Kidney (tissue), 14 donors: ENCODE results near the gene MPLKIP. TPM values are rescaled to one million over a fixed set of nuclear protein-coding genes. Genes with fewer than 3 reads are reported as not detected.

Source experiments
- DNase-seq, 5 donors: peaks; one replicate each; pipeline ENCODE4 v3.0.0-alpha.2; 2013 to 2020
- FAIRE-seq: peaks from 2 replicates; lab custom pipeline; 2012; peaks lifted over from hg19 to GRCh38; lab: Jason Lieb, UNC
- H3K27ac ChIP-seq, 2 donors: one replicate each; pipeline ENCODE4 v1.7.0; 2013; ENCODE audit warnings: low read depth in 2 of 2, low read length in 2 of 2, inconsistent platforms in 1 of 2
- H3K27me3 ChIP-seq: one replicate; pipeline ENCODE4 v1.7.1; 2013; ENCODE audit warnings: low read length, inconsistent platforms; ENCODE audit not compliant: control insufficient read depth, insufficient read depth
- H3K36me3 ChIP-seq, 3 donors: one replicate each; pipeline versions ENCODE4 v1.7.0 to v1.7.1; 2013; ENCODE audit warnings: low read length in 3 of 3, control low read depth in 1 of 3, inconsistent platforms in 1 of 3; ENCODE audit not compliant: insufficient read depth in 3 of 3, control insufficient read depth in 2 of 3
- H3K4me1 ChIP-seq, 3 donors: one replicate each; pipeline versions ENCODE4 v1.7.0 to v1.7.1; 2013; ENCODE audit warnings: low read length in 3 of 3, inconsistent platforms in 1 of 3, low read depth in 1 of 3; ENCODE audit not compliant: control insufficient read depth in 2 of 3, insufficient read depth in 2 of 3
- H3K4me3 ChIP-seq, 3 donors: one replicate each; pipeline versions ENCODE4 v1.7.0 to v1.8.1; 2013; ENCODE audit warnings: low read length in 3 of 3, control low read depth in 1 of 3, inconsistent platforms in 1 of 3
- H3K9ac ChIP-seq, 3 donors: one replicate each; pipeline versions ENCODE4 v1.7.0 to v1.7.1; 2013; ENCODE audit warnings: low read length in 3 of 3, control low read depth in 1 of 3, inconsistent platforms in 1 of 3
- H3K9me3 ChIP-seq, 3 donors: one replicate each; pipeline versions ENCODE4 v1.7.0 to v1.7.1; 2013; ENCODE audit warnings: low read length in 3 of 3, control low read depth in 1 of 3, inconsistent platforms in 1 of 3; ENCODE audit not compliant: control insufficient read depth in 2 of 3, insufficient read depth in 1 of 3
- CTCF ChIP-seq: IDR thresholded peaks from 3 replicates; pipeline ENCODE4 v1.5.1; 2012; ENCODE audit warnings: mild to moderate bottlenecking, moderate library complexity, borderline replicate concordance; ENCODE audit not compliant: insufficient read depth; ENCODE audit errors: extremely low read depth
- intact Hi-C: fragments of 100-400 bp; cut with DNase I; formaldehyde crosslinking; loops from one replicate; pipeline ENCODE4 v1.11.1; 2022
- polyA plus RNA-seq: library from polyadenylated mRNA; stranded (reverse); fragments of 350-450 nt; fragmentation: Illumina TruSeq; extraction: RNeasy Lipid Tissue Mini Kit (QIAGEN cat#74804); gene quantifications from one replicate; pipeline ENCODE4 v1.2.3, GENCODE V29; 2014; ENCODE audit warnings: low read depth, low replicate concordance; ENCODE audit not compliant: insufficient read depth
- total RNA-seq: library from RNA; stranded (reverse); fragmentation: NEBNext Ultra II Directional; extraction: Animal tissue kit (Norgen Biotek cat#: 25700); gene quantifications from one replicate; pipeline ENCODE4 v1.2.1, GENCODE V29; 2021
- donor health status: control.
- donor health status: control.
- donor health status: control.
- donor health status: control.
- donor health status: control.
- donor health status: DM: yes; HTN: yes; CAD: no.
- donor health status: Normal renal cell carcinoma (clear cell type).

The MPLKIP gene
- total and polyA plus RNA-seq, 2 donors from 2014 or later, result 32.1 to 58.7 TPM

- no peaks in the 10 kb centered on the region for H3K4me1 ChIP-seq
- no peak overlapping the region for H3K9ac ChIP-seq
Measured at GRCh38 chr7:40099837-40100236, 34.6 kb downstream of the MPLKIP start.

GRCh38 chr7:40098810-40099209 lies 35.6 kb downstream of the MPLKIP start:
- FAIRE-seq (no peak), DNase-seq (no peak)
- intact Hi-C loops, result no loop called here
- no peaks in the 10 kb centered on the region for H3K9me3 ChIP-seq
- H3K4me3 ChIP-seq, result no peak overlapping the region
- H3K4me1 ChIP-seq, result no peaks in the 10 kb centered on the region
- no peak for TF ChIP-seq CTCF
- peaks cover 8 to 9% (median 8%) of the 10 kb centered on the region in 3 donors for H3K36me3 ChIP-seq
- no peaks in the 10 kb centered on the region for H3K27me3 ChIP-seq
- no peak overlapping the region for H3K9ac ChIP-seq
- no peak overlapping the region for H3K27ac ChIP-seq

More at GRCh38 chr7:40099837-40100236, 34.6 kb downstream of the MPLKIP start:
- intact Hi-C loops, result no loop called here
- H3K36me3 ChIP-seq, result peaks cover under 1% of the 10 kb centered on the region in 3 donors
- no peak overlapping the region for H3K4me3 ChIP-seq
- FAIRE-seq (no peak), DNase-seq (no peak)
- no peaks in the 10 kb centered on the region for H3K27me3 ChIP-seq
- TF ChIP-seq CTCF, result no peak
- H3K9me3 ChIP-seq, result no peaks in the 10 kb centered on the region
- H3K27ac ChIP-seq, result no peak overlapping the region

GRCh38 chr7:40097728-40098127 lies 36.7 kb downstream of the MPLKIP start:
- intact Hi-C loops, result no loop called here
- TF ChIP-seq CTCF, result no peak
- no peaks in the 10 kb centered on the region for H3K4me1 ChIP-seq
- DNase-seq, result no peak
- FAIRE-seq, result no peak
- H3K4me3 ChIP-seq, result no peak overlapping the region
- H3K27ac ChIP-seq, result no peak overlapping the region
- no peak overlapping the region for H3K9ac ChIP-seq
- no peaks in the 10 kb centered on the region for H3K9me3 ChIP-seq
- no peaks in the 10 kb centered on the region for H3K27me3 ChIP-seq
- H3K36me3 ChIP-seq, result peaks cover 11 to 17% (median 13%) of the 10 kb centered on the region in 3 donors
